SH-SY5Y (cell line): ENCODE measurements around the gene TRPM2.

Experiments
- GATA2 ChIP-seq: IDR thresholded peaks from 2 replicates; pipeline ENCODE4 v1.6.1; 2011; ENCODE audit warnings: mild to moderate bottlenecking, low read depth, low read length
- GATA3 ChIP-seq: IDR thresholded peaks from 2 replicates; pipeline ENCODE4 v1.6.1; 2011; ENCODE audit warnings: low read depth, mild to moderate bottlenecking, low read length, moderate library complexity

DNA sequence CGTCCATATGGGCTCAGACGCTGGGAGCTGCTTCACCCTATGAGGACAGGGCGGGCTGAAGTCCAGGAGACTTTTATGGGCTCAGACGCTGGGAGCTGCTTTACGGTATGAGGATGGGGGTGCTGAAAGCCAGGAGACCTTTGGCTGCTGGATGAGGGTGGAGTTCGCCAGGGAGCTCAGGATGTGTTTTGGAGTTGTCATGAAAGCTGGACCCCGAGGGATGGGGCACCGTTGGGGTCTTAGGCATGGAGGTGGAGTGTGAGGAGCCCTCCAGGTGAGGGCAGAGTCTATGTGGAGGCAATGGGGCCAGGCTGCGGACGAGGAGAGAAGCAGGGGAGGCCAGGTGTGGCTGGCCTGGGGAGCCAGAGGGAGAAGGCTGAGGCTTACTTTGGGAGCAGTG lies 27.5 kb downstream of the TRPM2 start:
- TF ChIP-seq GATA3, result no peak
- TF ChIP-seq GATA2, result no peak
